ENCODE data around the gene ANTXR1.

ANTXR1 gene

DNA sequence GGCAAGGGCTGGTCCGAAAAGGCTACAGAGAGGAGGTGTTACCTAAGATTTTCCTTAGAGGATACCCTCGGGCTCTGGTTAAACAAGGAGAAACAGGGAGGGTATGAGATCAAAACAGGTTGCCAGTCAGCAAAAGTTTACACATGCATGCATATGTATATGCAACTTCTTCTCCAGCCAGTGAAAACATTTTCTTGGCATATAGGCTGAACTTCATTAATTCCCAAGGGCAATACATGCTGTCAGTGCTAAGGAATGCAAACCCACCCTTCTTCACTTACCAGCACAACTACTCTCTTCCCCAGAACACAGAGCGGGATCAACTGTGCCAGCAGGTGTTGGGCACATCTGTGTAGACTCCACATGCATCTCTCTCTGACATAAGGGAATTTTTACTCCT lies 198.1 kb downstream of the ANTXR1 start:
- Histone ChIP-seq H3K36me3 (no peaks in the 10 kb centered on the region), H3K4me1 (peaks cover 8% of the 10 kb centered on the region), H3K27me3 (no peaks in the 10 kb centered on the region), H3K4me3 (ENCODE audit: low read depth, low read length) (no peak overlapping the region), H3K9me3 (no peaks in the 10 kb centered on the region)
- TF ChIP-seq CTCF (IDR thresholded peaks at IDR 0.05; ENCODE audit: low read depth, low read length), result no peak
- DNase-seq, result no peak

GRCh38 chr2:69211686-69212085 lies 198.7 kb downstream of the ANTXR1 start:
- DNase-seq, result no peak
- Histone ChIP-seq H3K4me1 (peaks cover 8% of the 10 kb centered on the region), H3K9me3 (no peaks in the 10 kb centered on the region), H3K36me3 (no peaks in the 10 kb centered on the region), H3K27me3 (no peaks in the 10 kb centered on the region), H3K4me3 (ENCODE audit: low read depth, low read length) (no peak overlapping the region)
- TF ChIP-seq CTCF (IDR thresholded peaks at IDR 0.05; ENCODE audit: low read depth, low read length), result no peak

- no peaks in the 10 kb centered on the region for H3K9me3 ChIP-seq
- no peaks in the 10 kb centered on the region for H3K27me3 ChIP-seq
- H3K4me3 ChIP-seq (ENCODE audit: low read depth, low read length), result no peak overlapping the region
- peaks cover 8% of the 10 kb centered on the region for H3K4me1 ChIP-seq
- H3K36me3 ChIP-seq, result no peaks in the 10 kb centered on the region
- DNase-seq, result no peak
- TF ChIP-seq CTCF (IDR thresholded peaks at IDR 0.05; ENCODE audit: low read depth, low read length), result no peak
These were observed 199.5 kb downstream of the ANTXR1 start for GRCh38 chr2:69212238-69213028.

GRCh38 chr2:69213201-69213600 lies 200.2 kb downstream of the ANTXR1 start:
- TF ChIP-seq CTCF (IDR thresholded peaks at IDR 0.05; ENCODE audit: low read depth, low read length), result no peak
- Histone ChIP-seq H3K27me3 (no peaks in the 10 kb centered on the region), H3K4me3 (ENCODE audit: low read depth, low read length) (no peak overlapping the region), H3K4me1 (peaks cover 8% of the 10 kb centered on the region), H3K9me3 (no peaks in the 10 kb centered on the region), H3K36me3 (no peaks in the 10 kb centered on the region)
- DNase-seq, result no peak

DNA sequence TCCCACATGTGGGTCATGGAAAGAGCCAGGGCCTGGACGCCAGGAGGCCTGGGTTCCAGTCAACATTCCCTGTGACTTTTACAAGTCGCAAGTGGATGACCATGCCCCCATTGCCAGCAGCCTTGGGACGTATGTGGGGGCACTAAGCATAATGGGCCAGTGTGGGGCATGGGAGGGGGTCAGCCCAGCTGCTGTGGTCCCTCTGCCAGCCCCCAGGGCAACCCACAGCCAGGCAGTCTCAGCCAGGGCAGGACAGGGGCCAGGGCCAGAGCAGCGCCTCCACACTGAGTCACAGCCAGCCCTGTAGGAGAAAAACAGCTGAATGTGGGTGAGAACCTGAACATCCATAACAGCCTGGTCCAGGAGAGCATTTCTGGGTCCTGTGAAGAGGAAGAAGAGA lies 200.8 kb downstream of the ANTXR1 start:
- Histone ChIP-seq H3K9me3 (no peaks in the 10 kb centered on the region), H3K36me3 (no peaks in the 10 kb centered on the region), H3K4me1 (peaks cover 8% of the 10 kb centered on the region), H3K4me3 (ENCODE audit: low read depth, low read length) (no peak overlapping the region), H3K27me3 (no peaks in the 10 kb centered on the region)
- TF ChIP-seq CTCF (IDR thresholded peaks at IDR 0.05; ENCODE audit: low read depth, low read length), result no peak
- no peak for DNase-seq

- Histone ChIP-seq H3K4me3 (ENCODE audit: low read depth, low read length) (no peak overlapping the region), H3K27me3 (no peaks in the 10 kb centered on the region), H3K9me3 (no peaks in the 10 kb centered on the region), H3K4me1 (peaks cover 8% of the 10 kb centered on the region), H3K36me3 (no peaks in the 10 kb centered on the region)
- no peak for TF ChIP-seq CTCF (IDR thresholded peaks at IDR 0.05; ENCODE audit: low read depth, low read length)
- DNase-seq, result peak; percentile 57
These were observed 201.9 kb downstream of the ANTXR1 start for GRCh38 chr2:69214898-69215297.

Measured in BE2C (cell line).